Stimulated activated CD8-positive, alpha-beta memory T cell treated with anti-CD3 and anti-CD28 coated beads, Interleukin-4, amount 100 ng/mL, for 24 hours (primary cell): ENCODE data around the gene SLC12A3.

Experiments used
- DNase-seq: peaks from one replicate; pipeline ENCODE4 v3.0.0-alpha.2; 2020; ENCODE audit warnings: low read depth

The SLC12A3 gene

GRCh38 chr16:56864960-56865359 lies at the start of gene SLC12A3:
TSS of gene SLC12A3 (plus strand) at chr16:56865207. CDS start at chr16:56865236, 29 bp downstream.
- DNase-seq: no peak

GRCh38 chr16:56815721-56816120 lies 49.3 kb upstream of the SLC12A3 start:
- no peak for DNase-seq

- DNase-seq: no peak
These were observed 48.0 kb upstream of the SLC12A3 start for GRCh38 chr16:56817056-56817455.

- no peak for DNase-seq
These were observed 47.1 kb upstream of the SLC12A3 start for GRCh38 chr16:56817938-56818337.

- no peak for DNase-seq
These were observed 41.8 kb upstream of the SLC12A3 start for GRCh38 chr16:56823081-56823733.

- DNase-seq: no peak
These were observed 40.7 kb upstream of the SLC12A3 start for GRCh38 chr16:56824331-56824730.

- no peak for DNase-seq
These were observed 40.2 kb upstream of the SLC12A3 start for GRCh38 chr16:56824804-56825203.

GRCh38 chr16:56825826-56826225 lies 39.2 kb upstream of the SLC12A3 start:
- no peak for DNase-seq

- no peak for DNase-seq
These were observed 36.4 kb upstream of the SLC12A3 start for GRCh38 chr16:56828647-56829046.

GRCh38 chr16:56830669-56831068 lies 34.3 kb upstream of the SLC12A3 start:
- no peak for DNase-seq

GRCh38 chr16:56832768-56833167 lies 32.2 kb upstream of the SLC12A3 start:
- no peak for DNase-seq

- DNase-seq: no peak
These were observed 31.6 kb upstream of the SLC12A3 start for GRCh38 chr16:56833243-56833970.

GRCh38 chr16:56835320-56835719 lies 29.7 kb upstream of the SLC12A3 start:
- DNase-seq: no peak

- no peak for DNase-seq
These were observed 28.4 kb upstream of the SLC12A3 start for GRCh38 chr16:56836410-56837230.

- no peak for DNase-seq
These were observed 26.2 kb upstream of the SLC12A3 start for GRCh38 chr16:56838622-56839337.

GRCh38 chr16:56841233-56841632 lies 23.8 kb upstream of the SLC12A3 start:
- DNase-seq: no peak

- no peak for DNase-seq
These were observed 23.3 kb upstream of the SLC12A3 start for GRCh38 chr16:56841659-56842058.

- DNase-seq: no peak
These were observed 22.9 kb upstream of the SLC12A3 start for GRCh38 chr16:56842133-56842532.

- no peak for DNase-seq
These were observed 21.0 kb upstream of the SLC12A3 start for GRCh38 chr16:56844056-56844455.

GRCh38 chr16:56847173-56847910 lies 17.7 kb upstream of the SLC12A3 start:
- no peak for DNase-seq
